ENCODE data around the gene LRP3.
"Not testable (repeated sequence)": the region's sequence is repeated elsewhere in the genome, so short reads cannot be mapped to it uniquely, and the experiment has no call there.

Gene LRP3

GRCh38 chr19:33203529-33203928 is 9.4 kb downstream of the LRP3 start:
- DNase-seq: no peak

DNA sequence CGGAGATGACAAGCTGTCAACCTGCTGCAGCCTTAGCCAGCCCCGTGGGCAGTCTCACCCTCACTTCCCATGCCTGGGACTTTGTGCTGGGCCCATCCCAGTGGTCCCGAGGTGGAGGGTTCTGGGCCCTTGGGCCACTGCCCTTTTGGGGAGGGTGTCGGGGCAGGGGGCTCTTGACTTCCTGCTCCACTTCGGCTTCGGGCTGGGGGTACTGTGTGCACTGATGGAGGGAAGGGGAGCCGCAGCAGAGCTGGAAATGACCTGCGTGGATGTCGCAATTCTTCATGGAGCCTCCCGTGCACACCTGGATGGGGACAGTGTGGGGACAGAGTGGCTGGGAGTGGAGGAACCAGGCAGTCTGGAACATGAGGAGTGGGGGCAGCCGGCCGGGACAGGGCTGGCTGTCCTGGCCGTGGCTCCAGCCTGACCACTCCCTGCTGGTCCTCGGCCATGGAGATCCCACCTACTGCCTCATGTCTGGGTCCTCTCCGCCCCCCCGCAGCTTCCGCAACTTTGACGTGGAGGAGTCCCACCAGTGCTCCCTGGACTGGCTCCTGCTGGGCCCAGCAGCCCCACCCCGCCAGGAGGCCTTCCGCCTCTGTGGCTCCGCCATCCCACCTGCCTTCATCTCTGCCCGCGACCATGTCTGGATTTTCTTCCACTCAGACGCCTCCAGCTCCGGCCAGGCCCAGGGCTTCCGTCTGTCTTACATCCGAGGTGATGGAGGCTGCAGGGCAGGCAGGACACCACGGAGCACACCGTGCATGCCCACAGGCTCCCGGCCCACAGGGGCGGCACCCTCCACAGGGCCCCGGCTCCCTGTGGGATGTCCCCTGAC is 10.2 kb downstream of the LRP3 start:
- DNase-seq: no peak

- no peak for DNase-seq
Measured at GRCh38 chr19:33205110-33205509, 11.0 kb downstream of the LRP3 start.

GRCh38 chr19:33205531-33206260 is 11.6 kb downstream of the LRP3 start:
- DNase-seq: no peak

DNA sequence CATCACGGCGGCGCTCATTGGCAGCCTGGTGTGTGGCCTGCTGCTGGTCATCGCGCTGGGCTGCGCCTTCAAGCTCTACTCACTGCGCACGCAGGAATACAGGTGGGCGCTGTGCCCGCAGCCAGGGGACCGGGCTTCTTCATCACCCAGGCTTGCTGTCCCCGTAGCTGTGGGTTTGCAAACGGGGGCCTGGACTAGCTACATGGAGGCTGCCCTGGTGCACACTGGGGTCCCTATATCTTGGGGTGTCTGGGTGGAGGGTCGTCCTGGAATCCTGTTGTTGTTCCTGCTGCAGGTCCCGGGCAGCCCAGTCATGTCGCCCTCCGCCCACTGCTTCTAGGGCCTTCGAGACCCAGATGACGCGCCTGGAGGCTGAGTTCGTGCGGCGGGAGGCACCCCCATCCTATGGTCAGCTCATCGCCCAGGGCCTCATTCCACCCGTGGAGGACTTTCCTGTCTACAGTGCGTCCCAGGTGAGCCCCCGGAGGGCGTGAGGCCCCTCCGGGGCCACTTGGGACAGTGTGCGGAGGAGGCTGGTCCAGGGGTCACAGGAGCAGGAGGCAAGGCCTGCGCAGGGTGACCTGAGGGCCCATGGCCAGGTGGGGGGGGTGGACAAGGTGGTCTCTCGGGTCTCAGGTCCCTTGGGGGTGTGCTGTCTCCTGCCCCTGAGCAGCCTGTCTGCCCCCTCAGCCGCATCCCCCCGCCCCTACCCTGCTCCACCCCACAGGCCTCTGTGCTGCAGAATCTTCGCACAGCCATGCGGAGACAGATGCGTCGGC is 12.3 kb downstream of the LRP3 start:
- DNase-seq: no peak

DNA sequence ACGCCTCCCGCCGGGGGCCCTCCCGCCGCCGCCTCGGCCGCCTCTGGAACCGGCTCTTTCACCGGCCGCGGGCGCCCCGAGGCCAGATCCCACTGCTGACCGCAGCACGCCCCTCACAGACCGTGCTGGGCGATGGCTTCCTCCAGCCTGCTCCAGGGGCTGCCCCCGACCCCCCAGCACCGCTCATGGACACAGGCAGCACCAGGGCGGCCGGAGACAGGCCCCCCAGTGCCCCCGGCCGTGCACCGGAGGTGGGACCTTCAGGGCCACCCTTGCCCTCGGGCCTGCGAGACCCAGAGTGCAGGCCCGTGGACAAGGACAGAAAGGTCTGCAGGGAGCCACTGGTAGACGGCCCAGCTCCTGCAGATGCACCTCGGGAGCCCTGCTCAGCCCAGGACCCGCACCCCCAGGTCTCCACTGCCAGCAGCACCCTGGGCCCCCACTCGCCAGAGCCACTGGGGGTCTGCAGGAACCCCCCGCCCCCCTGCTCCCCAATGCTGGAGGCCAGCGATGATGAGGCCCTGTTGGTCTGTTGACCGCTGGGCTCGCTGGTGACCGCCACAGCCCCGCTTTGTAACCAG is 13.0 kb downstream of the LRP3 start:
- DNase-seq: no peak

DNA sequence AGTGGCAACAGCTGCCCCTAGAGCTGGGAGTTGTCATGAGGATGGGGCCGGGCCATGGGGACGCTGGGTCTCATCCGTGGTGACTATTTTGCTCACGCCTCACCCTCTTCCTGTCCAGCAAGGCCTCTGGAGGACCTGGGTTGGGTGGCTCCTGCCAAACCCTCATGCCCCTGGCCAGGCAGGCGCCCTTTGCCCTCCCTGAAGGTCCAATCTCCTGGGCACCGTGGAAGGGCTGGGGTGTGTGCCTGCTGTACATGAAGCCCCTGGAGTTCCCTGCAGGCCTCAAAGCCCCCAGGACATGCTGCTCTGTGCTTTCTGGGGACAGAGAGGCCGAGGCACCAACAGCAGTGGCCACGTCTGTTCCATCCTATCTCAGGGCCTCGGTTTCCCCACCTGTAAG is 13.8 kb downstream of the LRP3 start:
- DNase-seq: no peak

DNA sequence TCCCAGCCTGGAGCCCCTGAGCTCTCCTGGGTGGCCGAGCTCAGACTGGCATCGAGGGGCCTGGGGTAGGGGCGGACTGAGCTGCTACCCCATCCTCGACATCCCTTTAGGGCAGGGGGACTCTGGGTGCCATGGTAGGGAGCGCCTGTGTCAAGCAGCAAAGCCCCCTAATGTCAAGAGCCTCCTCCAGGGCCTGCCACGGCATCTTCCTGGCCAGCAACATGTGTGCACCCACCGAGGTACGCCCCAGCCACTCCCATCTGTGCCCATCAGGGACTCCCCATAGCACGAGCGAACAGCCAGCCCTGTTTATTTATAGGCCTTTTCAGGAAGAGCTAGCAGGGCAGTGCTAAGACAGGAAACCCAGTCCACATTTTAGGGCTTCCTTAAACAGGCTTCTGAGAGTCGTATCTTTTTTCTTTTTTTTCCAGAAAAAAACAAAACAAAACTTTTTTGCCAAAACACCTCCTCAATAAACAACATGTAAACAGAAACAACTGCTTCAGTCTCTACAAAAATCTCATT is 14.3 kb downstream of the LRP3 start:
- DNase-seq: no peak

- DNase-seq: no peak
Measured at GRCh38 chr19:33208904-33209849, 15.0 kb downstream of the LRP3 start.

DNA sequence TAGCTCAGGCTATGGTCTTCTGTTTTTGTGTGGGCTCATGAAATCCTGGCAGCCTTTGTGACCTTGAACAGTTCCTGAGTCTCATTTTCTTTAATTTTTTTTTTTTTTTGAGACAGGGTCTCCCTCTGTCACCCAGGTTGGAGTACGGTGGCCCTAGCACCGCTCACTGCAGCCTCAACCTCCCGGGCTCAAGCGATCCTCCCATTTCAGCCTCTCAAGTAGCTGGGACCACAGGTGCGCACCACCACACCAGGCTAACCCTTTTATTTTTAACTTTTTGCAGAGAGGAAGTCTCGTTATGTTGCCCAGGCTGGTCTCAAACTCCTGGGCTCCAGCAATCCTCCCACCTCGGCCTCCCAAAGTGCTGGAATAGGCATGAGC is 15.7 kb downstream of the LRP3 start:
- DNase-seq: not testable (repeated sequence)

DNA sequence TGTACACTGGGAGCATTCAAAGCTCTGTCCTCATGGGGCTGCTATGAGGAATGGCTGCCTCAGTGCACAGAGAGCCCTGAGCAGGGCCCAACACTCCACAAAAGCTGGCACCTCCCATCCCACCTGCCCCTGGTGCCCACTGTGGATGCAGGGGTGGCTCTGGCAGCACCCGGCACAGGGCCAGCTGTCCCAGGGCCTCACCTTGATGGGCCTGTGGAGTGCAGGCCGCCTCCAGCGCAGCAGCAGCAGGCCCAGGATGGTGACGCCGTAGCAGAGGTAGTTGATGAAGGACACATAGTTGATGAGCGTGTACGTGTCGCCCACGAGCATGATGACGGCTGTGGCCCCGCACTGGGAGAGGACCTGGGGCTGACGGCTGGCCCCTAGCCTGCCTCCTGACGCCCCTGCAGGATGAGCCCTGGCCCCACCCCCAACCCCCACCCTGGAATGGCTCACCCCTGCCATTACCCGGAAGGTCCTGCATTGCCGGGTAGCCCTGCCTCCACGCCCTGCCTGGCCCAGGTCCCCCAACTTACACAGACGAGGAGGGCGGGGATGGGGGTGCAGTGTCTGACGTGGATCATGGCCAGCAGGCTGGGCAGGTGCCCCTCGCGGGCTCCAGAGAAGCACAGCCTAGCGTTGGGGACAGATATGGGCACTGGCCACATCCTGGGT is 16.3 kb downstream of the LRP3 start:
- DNase-seq: no peak

- DNase-seq: no peak
Measured at GRCh38 chr19:33211794-33212435, 17.8 kb downstream of the LRP3 start.

GRCh38 chr19:33212436-33213172 is 18.5 kb downstream of the LRP3 start:
- DNase-seq: no peak

DNA sequence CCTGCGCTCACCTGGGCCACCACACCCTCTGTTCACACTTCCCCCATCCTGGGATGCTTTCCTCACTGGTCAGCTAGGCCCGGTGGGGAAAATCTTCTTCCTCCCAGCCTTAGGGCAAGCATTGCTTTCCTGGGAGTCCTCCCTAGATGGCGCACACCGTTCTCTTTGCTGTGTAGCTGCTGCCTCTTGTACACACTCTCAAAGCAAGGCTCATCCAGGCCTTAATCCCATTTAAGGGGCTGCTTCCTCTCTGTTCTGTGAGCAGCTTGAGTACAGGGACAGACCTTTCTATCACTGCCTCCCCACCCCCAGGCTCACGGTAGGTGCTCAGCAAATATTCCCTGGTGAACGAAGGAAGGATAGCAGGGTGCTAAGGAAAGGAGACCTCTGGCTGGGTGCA is 20.5 kb downstream of the LRP3 start:
- no peak for DNase-seq

GRCh38 chr19:33215438-33216197 is 21.5 kb downstream of the LRP3 start:
- DNase-seq: no peak

GRCh38 chr19:33216198-33216830 is 22.2 kb downstream of the LRP3 start:
- DNase-seq: no peak

- DNase-seq: no peak
Measured at GRCh38 chr19:33217881-33218280, 23.8 kb downstream of the LRP3 start.

- no peak for DNase-seq
Measured at GRCh38 chr19:33219261-33219815, 25.2 kb downstream of the LRP3 start.

All from CD4-positive, alpha-beta T cell treated with Interleukin-21 for 1 hour (primary cell).